Measurements from ENCODE around the gene PPP2R2C.

The PPP2R2C gene

GRCh38 chr4:6375620-6376295 lies 96.7 kb downstream of the PPP2R2C start:
- no peaks in the 10 kb centered on the region for H3K27me3 ChIP-seq
- H3K9me3 ChIP-seq, result no peaks in the 10 kb centered on the region
- TF ChIP-seq CTCF (IDR thresholded peaks at IDR 0.05; ENCODE audit: low read depth, low read length), result no peak
- no peak for DNase-seq
- H3K4me1 ChIP-seq, result no peaks in the 10 kb centered on the region
- H3K36me3 ChIP-seq, result no peaks in the 10 kb centered on the region
- no peak overlapping the region for H3K4me3 ChIP-seq (ENCODE audit: low read depth, low read length)

GRCh38 chr4:6374575-6374974 lies 97.8 kb downstream of the PPP2R2C start:
- no peak for DNase-seq
- Histone ChIP-seq H3K4me1 (no peaks in the 10 kb centered on the region), H3K9me3 (no peaks in the 10 kb centered on the region), H3K4me3 (ENCODE audit: low read depth, low read length) (no peak overlapping the region), H3K36me3 (no peaks in the 10 kb centered on the region), H3K27me3 (no peaks in the 10 kb centered on the region)
- no peak for TF ChIP-seq CTCF (IDR thresholded peaks at IDR 0.05; ENCODE audit: low read depth, low read length)

- Histone ChIP-seq H3K36me3 (no peaks in the 10 kb centered on the region), H3K9me3 (no peaks in the 10 kb centered on the region), H3K27me3 (no peaks in the 10 kb centered on the region), H3K4me3 (ENCODE audit: low read depth, low read length) (no peak overlapping the region), H3K4me1 (no peaks in the 10 kb centered on the region)
- DNase-seq, result no peak
- no peak for TF ChIP-seq CTCF (IDR thresholded peaks at IDR 0.05; ENCODE audit: low read depth, low read length)
Observed at GRCh38 chr4:6373541-6374410, 98.6 kb downstream of the PPP2R2C start.

GRCh38 chr4:6372649-6373525 lies 99.5 kb downstream of the PPP2R2C start:
- TF ChIP-seq CTCF (IDR thresholded peaks at IDR 0.05; ENCODE audit: low read depth, low read length), result no peak
- Histone ChIP-seq H3K4me3 (ENCODE audit: low read depth, low read length) (no peak overlapping the region), H3K4me1 (no peaks in the 10 kb centered on the region), H3K9me3 (no peaks in the 10 kb centered on the region), H3K27me3 (no peaks in the 10 kb centered on the region), H3K36me3 (no peaks in the 10 kb centered on the region)
- peak; percentile 63 for DNase-seq

GRCh38 chr4:6371812-6372211 lies 100.6 kb downstream of the PPP2R2C start:
- Histone ChIP-seq H3K4me1 (no peaks in the 10 kb centered on the region), H3K4me3 (ENCODE audit: low read depth, low read length) (no peak overlapping the region), H3K27me3 (no peaks in the 10 kb centered on the region), H3K36me3 (no peaks in the 10 kb centered on the region), H3K9me3 (no peaks in the 10 kb centered on the region)
- no peak for TF ChIP-seq CTCF (IDR thresholded peaks at IDR 0.05; ENCODE audit: low read depth, low read length)
- DNase-seq, result no peak
